HS-27A (cell line): ENCODE data around the gene AP1S1.
A peak's percentile ranks its signal among the peaks of the same experiment; 100 is the strongest.
"Not testable (repeated sequence)": the region's sequence is repeated elsewhere in the genome, so short reads cannot be mapped to it uniquely, and the experiment has no call there.

ENCODE experiments used
- DNase-seq: peaks from one replicate; pipeline ENCODE4 v3.0.0-alpha.2; 2012; ENCODE audit warnings: low read depth, missing footprints

AP1S1 gene

GRCh38 chr7:101153969-101154692 lies at the start of gene AP1S1:
Gene AP1S1 (plus strand): TSS chr7:101154476. CDS start chr7:101154515, 39 bp downstream.
- DNase-seq, result no peak

GRCh38 chr7:101104799-101105198 lies 49.5 kb upstream of the AP1S1 start:
- DNase-seq, result no peak

GRCh38 chr7:101105248-101105647 lies 49.0 kb upstream of the AP1S1 start:
- DNase-seq, result not testable (repeated sequence)

DNA sequence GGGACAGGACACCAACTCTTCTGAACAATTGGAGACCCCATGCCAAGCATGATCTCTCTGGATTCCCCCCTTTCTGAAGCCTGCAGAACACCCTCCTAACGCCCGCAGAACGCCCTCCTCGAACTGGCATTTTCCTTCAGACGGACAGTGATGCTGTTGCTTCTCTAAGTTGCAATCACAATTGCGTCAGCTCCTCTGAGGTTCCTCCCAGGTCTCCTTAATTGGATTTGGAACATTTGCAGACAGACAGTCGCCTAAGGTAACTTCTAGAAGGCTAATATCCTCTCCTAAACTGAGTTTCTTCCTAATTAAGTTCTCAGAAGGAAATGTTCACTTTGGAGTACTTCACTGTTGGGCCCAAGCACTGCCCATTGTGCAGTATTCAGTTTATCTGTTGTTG lies 47.9 kb upstream of the AP1S1 start:
- no peak for DNase-seq

- no peak for DNase-seq
Observed at GRCh38 chr7:101108330-101108857, 45.9 kb upstream of the AP1S1 start.

- no peak for DNase-seq
Observed at GRCh38 chr7:101108961-101109360, 45.3 kb upstream of the AP1S1 start.

- DNase-seq, result no peak
Observed at GRCh38 chr7:101109368-101109767, 44.9 kb upstream of the AP1S1 start.

DNA sequence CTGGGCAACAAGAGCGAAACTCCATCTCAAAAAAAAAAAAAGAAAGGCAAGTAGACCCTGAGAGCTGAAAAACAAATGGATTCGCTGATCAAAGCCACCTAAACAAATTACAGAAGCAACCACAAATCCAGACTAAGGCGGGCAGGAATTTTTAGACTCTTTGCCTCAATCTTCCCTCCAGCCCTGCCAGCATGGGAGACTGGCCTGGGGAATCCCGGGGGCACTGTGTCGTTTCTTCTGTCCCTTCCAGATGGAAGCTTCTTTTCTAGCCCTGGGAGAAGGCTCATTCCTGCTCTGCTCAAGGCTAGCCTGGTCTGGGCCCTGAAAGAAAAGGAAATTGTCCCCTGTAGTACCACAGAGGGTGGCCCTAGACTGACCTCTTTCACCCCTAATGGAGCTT lies 43.0 kb upstream of the AP1S1 start:
- no peak for DNase-seq

DNA sequence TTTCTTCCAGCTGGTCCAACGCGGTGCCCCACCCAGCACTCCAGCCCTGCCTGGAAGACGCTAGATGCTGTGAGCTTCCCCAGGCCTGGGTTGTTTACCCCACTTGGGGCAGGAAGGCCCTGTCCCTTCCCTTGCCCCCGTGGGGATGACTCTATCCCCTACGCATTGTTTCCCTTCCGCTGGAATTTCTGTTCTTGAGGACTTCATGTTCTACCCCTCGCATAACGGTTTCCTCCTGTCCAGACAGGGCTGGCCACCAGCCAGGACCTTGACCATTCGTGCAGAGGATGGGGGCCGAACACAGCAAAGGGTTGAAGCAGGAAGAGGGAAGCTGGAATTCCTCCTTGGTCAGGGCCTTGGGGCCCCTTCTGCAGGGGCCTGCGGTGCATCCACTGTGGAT lies 42.0 kb upstream of the AP1S1 start:
- no peak for DNase-seq

DNA sequence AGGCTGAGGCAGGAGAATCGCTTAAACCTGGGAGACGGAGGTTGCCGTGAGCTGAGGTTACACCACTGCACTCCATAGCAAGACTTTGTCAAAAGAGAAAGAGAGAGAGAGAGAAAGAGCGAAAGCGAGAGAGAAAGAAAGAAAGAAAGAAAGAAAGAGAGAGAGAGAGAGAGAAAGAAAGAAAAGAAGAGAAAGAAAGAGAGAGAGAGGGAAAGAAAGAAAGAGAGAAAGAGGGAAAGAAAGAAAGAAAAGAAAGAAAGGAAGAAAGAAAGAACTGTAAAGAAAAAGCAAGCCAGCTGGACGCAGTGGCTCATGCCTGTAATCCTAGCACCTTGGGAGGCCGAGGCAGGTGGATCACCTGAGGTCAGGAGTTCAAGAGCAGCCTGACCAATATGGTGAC lies 41.1 kb upstream of the AP1S1 start:
- DNase-seq, result not testable (repeated sequence)

GRCh38 chr7:101113836-101114235 lies 40.4 kb upstream of the AP1S1 start:
- no peak for DNase-seq

DNA sequence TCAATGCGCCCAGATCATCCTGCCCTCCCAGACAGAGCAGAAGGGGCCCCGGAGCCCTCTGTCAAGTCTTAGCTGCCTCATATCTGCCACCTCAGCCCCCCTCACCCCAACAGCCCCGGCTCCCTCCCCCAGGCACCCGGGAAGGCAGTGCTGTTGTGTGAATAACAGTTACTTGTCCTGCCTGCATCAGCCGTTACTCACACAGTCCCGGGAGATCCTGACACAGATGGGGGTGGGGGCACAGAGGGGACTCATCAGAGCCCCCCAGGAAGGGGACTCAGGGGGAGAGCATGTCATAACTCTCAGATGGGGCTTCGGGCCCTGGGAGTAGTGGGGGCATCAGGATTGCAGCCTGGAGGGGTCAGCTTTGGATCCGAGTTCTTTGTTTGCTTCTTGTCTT lies 39.8 kb upstream of the AP1S1 start:
- DNase-seq, result no peak

DNA sequence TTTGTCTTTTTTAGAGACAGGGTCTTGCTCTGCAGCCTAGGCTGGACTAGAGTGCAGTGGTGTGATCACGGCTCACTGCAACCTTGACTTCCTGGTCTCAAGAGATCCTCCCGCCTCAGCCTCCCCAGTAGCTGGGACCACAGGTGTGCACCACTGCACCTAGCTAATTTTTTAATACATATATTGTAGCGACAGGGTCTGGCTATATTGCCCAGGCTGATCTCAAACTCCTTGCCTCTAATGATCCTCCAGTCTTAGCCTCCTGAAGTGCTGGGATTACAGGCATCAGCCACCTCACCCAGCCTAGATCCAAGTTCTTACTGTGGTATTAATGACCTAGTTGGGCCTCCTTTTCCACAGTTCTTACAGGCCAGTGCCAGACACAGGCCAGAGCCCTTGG lies 39.1 kb upstream of the AP1S1 start:
- no peak for DNase-seq

DNA sequence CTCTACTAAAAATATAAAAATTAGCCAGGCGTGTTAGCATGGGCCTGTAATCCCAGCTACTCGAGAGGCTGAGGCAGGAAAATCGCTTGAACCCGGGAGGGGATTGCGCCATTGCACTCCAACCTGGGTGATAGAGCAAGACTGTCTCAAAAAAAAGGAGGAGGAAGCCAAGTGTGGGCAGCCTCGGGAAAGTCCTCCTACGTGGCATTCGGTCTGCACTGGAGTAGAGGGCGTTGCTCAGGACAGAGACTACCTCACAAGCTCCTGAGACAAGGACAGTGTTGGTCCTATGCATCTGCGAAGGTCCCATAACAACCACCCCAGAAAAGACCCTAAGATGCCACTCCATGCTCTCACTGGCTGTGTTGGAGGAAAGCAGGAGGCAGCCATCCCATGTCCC lies 37.4 kb upstream of the AP1S1 start:
- no peak for DNase-seq

- no peak for DNase-seq
Observed at GRCh38 chr7:101118856-101119255, 35.4 kb upstream of the AP1S1 start.

DNA sequence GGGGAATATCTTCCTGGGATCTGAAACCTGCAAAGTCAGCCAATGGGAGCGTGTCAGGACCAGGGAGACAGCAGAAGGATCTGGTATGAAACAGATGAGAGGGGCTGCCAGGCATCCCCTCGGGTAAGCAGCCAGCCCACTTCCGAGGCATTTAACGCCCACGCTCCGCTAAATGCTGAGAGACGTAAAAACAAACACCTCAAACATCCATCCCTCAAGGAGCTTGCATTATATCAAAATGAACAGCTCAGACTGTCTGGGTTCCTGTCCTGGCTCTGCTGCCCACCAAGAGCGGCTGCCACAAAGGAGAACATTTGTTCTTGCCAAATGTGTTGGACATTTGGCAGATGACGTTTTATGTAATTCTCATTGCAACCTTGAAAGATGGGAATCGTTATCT lies 34.4 kb upstream of the AP1S1 start:
- no peak for DNase-seq

- no peak for DNase-seq
Observed at GRCh38 chr7:101120315-101120714, 34.0 kb upstream of the AP1S1 start.

DNA sequence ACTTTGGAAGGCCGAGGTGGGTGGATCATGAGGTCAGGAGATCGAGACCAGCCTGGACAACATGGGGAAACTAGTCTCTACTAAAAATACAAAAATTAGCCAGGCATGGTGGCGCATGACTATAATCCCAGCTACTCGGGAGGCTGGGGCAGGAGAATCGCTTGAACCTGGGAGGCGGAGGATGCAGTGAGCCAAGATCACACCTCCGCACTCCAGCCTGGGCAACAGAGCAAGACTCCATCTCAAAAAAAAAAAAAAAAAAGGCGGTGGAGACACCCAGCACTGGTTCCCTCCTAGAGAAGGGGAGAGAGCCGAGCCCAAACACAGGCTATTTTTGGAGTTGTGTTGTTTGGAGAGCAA lies 32.7 kb upstream of the AP1S1 start:
- not testable (repeated sequence) for DNase-seq

GRCh38 chr7:101121991-101122932 lies 32.0 kb upstream of the AP1S1 start:
- DNase-seq, result peak; percentile 93

DNA sequence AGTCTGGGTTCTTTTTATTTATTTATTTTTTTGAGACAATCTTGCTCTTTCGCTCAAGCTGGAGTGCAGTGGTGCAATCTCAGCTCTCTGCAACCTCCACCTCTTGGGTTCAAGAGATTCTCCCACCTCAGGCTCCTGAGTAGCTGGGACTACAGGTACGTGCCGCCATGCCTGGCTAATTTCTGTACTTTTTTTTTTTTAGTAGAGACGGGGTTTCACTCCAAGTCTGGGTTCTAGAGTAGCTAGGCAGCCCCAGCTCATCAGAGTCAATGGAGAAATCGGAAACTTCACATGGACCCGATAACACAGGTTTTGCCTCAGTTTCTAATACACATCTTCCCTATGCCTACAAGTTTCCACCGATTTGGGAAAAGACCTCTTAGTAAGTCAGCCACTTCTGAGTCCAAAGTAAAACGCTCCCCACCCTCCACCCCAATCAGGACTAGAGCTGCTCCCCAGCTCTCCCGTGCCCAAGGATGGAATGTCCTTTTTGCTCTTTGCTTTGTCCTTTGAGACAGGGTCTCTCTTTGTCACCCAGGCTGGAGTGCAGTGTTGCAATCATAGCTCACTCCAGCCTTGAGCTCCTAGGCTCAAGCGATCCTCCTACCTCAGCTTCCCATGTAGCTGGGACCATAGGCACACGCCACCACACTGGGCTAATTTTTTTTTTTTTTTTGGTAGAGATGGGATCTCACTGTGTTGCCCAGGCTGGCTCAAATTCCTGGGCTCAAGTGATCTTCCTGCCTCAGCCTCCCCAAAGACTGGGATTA lies 31.2 kb upstream of the AP1S1 start:
- DNase-seq, result no peak

DNA sequence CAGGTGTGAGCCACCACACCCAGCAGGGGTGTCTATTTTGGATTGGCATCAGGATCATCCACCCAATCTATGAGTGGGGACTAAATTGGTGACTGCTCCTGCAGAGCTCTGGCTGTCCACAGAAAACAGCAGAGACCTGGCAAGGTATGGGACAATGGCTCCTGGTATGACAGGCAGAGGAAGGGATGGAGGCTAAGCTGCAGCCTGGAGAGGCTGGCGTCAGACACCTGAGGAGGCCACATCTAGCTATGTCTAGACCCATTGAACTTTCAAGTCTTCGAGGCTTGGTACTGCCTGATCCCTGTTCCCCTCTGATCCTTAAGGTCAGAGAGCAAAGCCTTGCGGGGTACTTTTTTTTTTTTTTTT lies 30.6 kb upstream of the AP1S1 start:
- no peak for DNase-seq

GRCh38 chr7:101124376-101125056 lies 29.8 kb upstream of the AP1S1 start:
- no peak for DNase-seq
